HepG2 (cell line): ENCODE measurements around the gene VSIG10L. TPM values are rescaled to one million over a fixed set of nuclear protein-coding genes. Genes with fewer than 3 reads are reported as not detected.

Source experiments
- BHLHE40 ChIP-seq: IDR thresholded peaks from 2 replicates; pipeline ENCODE4 v1.6.1; 2011; ENCODE audit warnings: low read length, improper control_type of control experiment
- DR1 ChIP-seq: sonication (generic); formaldehyde crosslinking; IDR thresholded peaks from 2 replicates; pipeline ENCODE4 v1.8.0; 2021; ENCODE audit warnings: mild to moderate bottlenecking, missing genetic modification reagents, inconsistent platforms
- ESRRA ChIP-seq: sonication (generic); formaldehyde crosslinking; IDR thresholded peaks from 2 replicates; pipeline ENCODE4 v1.5.1; 2020; ENCODE audit warnings: mild to moderate bottlenecking, low read depth, missing genetic modification reagents
- HNRNPUL1 ChIP-seq: fragments of 200-400 bp; formaldehyde crosslinking; IDR thresholded peaks from 2 replicates; pipeline ENCODE4 v1.6.1; 2017; ENCODE audit warnings: low read depth, mild to moderate bottlenecking, low read length, moderate library complexity
- NFIB ChIP-seq: sonication (generic); formaldehyde crosslinking; IDR thresholded peaks from 2 replicates; pipeline ENCODE4 v1.9.0; 2021; ENCODE audit warnings: missing genetic modification reagents, mild to moderate bottlenecking, borderline replicate concordance
- SATB2 ChIP-seq: sonication (generic); formaldehyde crosslinking; IDR thresholded peaks from 2 replicates; pipeline ENCODE4 v1.5.0; 2020; ENCODE audit warnings: missing genetic modification reagents
- TCF7L2 ChIP-seq: IDR thresholded peaks from 2 replicates; pipeline ENCODE4 v1.6.1; 2011; ENCODE audit warnings: mild to moderate bottlenecking, low read depth, low read length, moderate library complexity
- ZFX ChIP-seq: sonication (generic); formaldehyde crosslinking; IDR thresholded peaks from 2 replicates; pipeline ENCODE4 v1.4.0; 2020; ENCODE audit warnings: mild to moderate bottlenecking, low read depth, missing genetic modification reagents, moderate library complexity
- ZFYVE20 ChIP-seq: sonication (generic); formaldehyde crosslinking; IDR thresholded peaks from 2 replicates; pipeline ENCODE4 v1.8.0; 2023; ENCODE audit warnings: low read depth, mild to moderate bottlenecking, moderate library complexity, missing genetic modification reagents, borderline replicate concordance
- ZNF547 ChIP-seq: sonication (generic); formaldehyde crosslinking; IDR thresholded peaks from 2 replicates; pipeline ENCODE4 v1.5.1; 2020; ENCODE audit warnings: mild to moderate bottlenecking, missing genetic modification reagents
- ZNF569 ChIP-seq: sonication (generic); formaldehyde crosslinking; IDR thresholded peaks from 2 replicates; pipeline ENCODE4 v1.5.0; 2020; ENCODE audit warnings: mild to moderate bottlenecking, missing genetic modification reagents, moderate library complexity, borderline replicate concordance
- polyA plus RNA-seq, 8 experiments: library from polyadenylated mRNA; depleted of rRNA in 3 of 8; stranded (reverse) in 7 of 8; unstranded in 1 of 8; fragments of >200 nt; fragmentation: Illumina TruSeq in 4 of 8; extraction: Trizol in 4 of 8; gene quantifications; 2 replicates each; pipeline versions ENCODE4 v1.2.1 to v1.2.3, GENCODE V29; 2011 to 2016; ENCODE audit warnings: low read depth in 4 of 8, missing spikeins in 1 of 8, mixed read lengths in 1 of 8; ENCODE audit not compliant: insufficient read depth in 1 of 8
- total RNA-seq, 5 experiments: library from RNA; depleted of rRNA; stranded (reverse); fragments of >200 nt; fragmentation: Illumina TruSeq; extraction: Trizol; gene quantifications; 2 replicates each; pipeline ENCODE4 v1.2.3, GENCODE V29; 2016; ENCODE audit warnings: low read depth in 1 of 5
- TF ChIP-seq, protein P1 (sequence below): IDR thresholded peaks from 2 replicates; pipeline ENCODE4 v1.6.1; 2016; ENCODE audit warnings: low read depth, missing genetic modification reagents, missing compliant biosample characterization
- TF ChIP-seq, protein P2 (sequence below): IDR thresholded peaks from 2 replicates; pipeline ENCODE4 v1.6.1; 2016; ENCODE audit warnings: low read depth, borderline replicate concordance
- TF ChIP-seq, protein P3 (sequence below), 2 experiments: sonication (generic) in 1 of 2; formaldehyde crosslinking in 1 of 2; IDR thresholded peaks; 2 replicates each; pipeline versions ENCODE4 v1.4.0 to v1.6.1; 2018 to 2020; ENCODE audit warnings: missing genetic modification reagents in 2 of 2, borderline replicate concordance in 1 of 2, low read depth in 1 of 2, mild to moderate bottlenecking in 1 of 2, missing biosample characterization in 1 of 2
- TF ChIP-seq, protein P4 (sequence below): sonication (generic); formaldehyde crosslinking; IDR thresholded peaks from 2 replicates; pipeline ENCODE4 v1.4.0; 2020; ENCODE audit warnings: mild to moderate bottlenecking, missing genetic modification reagents
- TF ChIP-seq, protein P5 (sequence below): sonication (generic); formaldehyde crosslinking; IDR thresholded peaks from 2 replicates; pipeline ENCODE4 v1.5.0; 2020; ENCODE audit warnings: missing genetic modification reagents, mild to moderate bottlenecking, borderline replicate concordance

VSIG10L gene
- total and polyA plus RNA-seq, 2 of the 13 experiments (the other 11 are each of a cell fraction or from before 2014, with no cell fraction given), result 2.7 to 8.5 TPM

DNA sequence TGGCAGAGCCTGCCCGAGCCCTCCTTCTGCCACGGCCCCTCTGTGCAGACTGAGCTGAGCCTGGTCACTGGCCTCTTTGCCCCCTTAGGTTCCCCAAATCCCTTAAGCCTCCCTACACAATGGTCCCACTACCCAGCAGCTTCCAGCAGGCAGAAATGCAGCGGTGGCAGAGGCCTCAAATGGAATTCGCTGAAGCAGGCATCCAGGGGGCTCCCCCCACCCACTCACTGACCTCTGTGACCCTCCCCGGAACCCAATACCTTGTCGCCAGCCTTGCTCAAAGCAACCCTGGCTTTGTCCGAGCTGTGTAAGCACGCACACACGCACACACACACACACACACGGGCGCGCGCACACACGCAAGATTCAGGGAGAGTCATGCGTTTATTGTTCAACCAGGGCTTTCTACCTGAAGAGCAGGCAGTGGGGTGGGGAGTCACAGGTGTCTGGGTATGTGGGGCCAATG lies 46.0 kb upstream of the VSIG10L start, which contains the start of gene LIM2 (continued):
- TF ChIP-seq, protein P1, sequence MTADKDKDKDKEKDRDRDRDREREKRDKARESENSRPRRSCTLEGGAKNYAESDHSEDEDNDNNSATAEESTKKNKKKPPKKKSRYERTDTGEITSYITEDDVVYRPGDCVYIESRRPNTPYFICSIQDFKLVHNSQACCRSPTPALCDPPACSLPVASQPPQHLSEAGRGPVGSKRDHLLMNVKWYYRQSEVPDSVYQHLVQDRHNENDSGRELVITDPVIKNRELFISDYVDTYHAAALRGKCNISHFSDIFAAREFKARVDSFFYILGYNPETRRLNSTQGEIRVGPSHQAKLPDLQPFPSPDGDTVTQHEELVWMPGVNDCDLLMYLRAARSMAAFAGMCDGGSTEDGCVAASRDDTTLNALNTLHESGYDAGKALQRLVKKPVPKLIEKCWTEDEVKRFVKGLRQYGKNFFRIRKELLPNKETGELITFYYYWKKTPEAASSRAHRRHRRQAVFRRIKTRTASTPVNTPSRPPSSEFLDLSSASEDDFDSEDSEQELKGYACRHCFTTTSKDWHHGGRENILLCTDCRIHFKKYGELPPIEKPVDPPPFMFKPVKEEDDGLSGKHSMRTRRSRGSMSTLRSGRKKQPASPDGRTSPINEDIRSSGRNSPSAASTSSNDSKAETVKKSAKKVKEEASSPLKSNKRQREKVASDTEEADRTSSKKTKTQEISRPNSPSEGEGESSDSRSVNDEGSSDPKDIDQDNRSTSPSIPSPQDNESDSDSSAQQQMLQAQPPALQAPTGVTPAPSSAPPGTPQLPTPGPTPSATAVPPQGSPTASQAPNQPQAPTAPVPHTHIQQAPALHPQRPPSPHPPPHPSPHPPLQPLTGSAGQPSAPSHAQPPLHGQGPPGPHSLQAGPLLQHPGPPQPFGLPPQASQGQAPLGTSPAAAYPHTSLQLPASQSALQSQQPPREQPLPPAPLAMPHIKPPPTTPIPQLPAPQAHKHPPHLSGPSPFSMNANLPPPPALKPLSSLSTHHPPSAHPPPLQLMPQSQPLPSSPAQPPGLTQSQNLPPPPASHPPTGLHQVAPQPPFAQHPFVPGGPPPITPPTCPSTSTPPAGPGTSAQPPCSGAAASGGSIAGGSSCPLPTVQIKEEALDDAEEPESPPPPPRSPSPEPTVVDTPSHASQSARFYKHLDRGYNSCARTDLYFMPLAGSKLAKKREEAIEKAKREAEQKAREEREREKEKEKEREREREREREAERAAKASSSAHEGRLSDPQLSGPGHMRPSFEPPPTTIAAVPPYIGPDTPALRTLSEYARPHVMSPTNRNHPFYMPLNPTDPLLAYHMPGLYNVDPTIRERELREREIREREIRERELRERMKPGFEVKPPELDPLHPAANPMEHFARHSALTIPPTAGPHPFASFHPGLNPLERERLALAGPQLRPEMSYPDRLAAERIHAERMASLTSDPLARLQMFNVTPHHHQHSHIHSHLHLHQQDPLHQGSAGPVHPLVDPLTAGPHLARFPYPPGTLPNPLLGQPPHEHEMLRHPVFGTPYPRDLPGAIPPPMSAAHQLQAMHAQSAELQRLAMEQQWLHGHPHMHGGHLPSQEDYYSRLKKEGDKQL (CRISPR knock-in tag), result no peak
- no peak for TF ChIP-seq DR1 (CRISPR knock-in tag)
- TF ChIP-seq, protein P2, sequence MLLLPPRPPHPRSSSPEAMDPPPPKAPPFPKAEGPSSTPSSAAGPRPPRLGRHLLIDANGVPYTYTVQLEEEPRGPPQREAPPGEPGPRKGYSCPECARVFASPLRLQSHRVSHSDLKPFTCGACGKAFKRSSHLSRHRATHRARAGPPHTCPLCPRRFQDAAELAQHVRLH (CRISPR knock-in tag), result no peak
- no peak for TF ChIP-seq NFIB (CRISPR knock-in tag)
- TF ChIP-seq, protein P3, sequence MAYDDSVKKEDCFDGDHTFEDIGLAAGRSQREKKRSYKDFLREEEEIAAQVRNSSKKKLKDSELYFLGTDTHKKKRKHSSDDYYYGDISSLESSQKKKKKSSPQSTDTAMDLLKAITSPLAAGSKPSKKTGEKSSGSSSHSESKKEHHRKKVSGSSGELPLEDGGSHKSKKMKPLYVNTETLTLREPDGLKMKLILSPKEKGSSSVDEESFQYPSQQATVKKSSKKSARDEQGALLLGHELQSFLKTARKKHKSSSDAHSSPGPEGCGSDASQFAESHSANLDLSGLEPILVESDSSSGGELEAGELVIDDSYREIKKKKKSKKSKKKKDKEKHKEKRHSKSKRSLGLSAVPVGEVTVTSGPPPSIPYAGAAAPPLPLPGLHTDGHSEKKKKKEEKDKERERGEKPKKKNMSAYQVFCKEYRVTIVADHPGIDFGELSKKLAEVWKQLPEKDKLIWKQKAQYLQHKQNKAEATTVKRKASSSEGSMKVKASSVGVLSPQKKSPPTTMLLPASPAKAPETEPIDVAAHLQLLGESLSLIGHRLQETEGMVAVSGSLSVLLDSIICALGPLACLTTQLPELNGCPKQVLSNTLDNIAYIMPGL (CRISPR knock-in tag; IDR thresholded peaks at IDR 0.05; ENCODE audit: borderline replicate concordance in 1 of 2, low read depth in 1 of 2), result peak in 1 of 2 experiments; percentile 29; a peak in 1 of 4 replicates
- TF ChIP-seq BHLHE40, result no peak
- TF ChIP-seq SATB2 (CRISPR knock-in tag), result no peak
- TF ChIP-seq HNRNPUL1, result no peak
- TF ChIP-seq, protein P4, sequence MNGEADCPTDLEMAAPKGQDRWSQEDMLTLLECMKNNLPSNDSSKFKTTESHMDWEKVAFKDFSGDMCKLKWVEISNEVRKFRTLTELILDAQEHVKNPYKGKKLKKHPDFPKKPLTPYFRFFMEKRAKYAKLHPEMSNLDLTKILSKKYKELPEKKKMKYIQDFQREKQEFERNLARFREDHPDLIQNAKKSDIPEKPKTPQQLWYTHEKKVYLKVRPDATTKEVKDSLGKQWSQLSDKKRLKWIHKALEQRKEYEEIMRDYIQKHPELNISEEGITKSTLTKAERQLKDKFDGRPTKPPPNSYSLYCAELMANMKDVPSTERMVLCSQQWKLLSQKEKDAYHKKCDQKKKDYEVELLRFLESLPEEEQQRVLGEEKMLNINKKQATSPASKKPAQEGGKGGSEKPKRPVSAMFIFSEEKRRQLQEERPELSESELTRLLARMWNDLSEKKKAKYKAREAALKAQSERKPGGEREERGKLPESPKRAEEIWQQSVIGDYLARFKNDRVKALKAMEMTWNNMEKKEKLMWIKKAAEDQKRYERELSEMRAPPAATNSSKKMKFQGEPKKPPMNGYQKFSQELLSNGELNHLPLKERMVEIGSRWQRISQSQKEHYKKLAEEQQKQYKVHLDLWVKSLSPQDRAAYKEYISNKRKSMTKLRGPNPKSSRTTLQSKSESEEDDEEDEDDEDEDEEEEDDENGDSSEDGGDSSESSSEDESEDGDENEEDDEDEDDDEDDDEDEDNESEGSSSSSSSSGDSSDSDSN (CRISPR knock-in tag), result peak; percentile 63; the same call in 1 of the 2 replicates
- no peak for TF ChIP-seq ZFYVE20 (CRISPR knock-in tag)
- no peak for TF ChIP-seq TCF7L2
- TF ChIP-seq, protein P5, sequence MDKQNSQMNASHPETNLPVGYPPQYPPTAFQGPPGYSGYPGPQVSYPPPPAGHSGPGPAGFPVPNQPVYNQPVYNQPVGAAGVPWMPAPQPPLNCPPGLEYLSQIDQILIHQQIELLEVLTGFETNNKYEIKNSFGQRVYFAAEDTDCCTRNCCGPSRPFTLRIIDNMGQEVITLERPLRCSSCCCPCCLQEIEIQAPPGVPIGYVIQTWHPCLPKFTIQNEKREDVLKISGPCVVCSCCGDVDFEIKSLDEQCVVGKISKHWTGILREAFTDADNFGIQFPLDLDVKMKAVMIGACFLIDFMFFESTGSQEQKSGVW (CRISPR knock-in tag), result no peak
- TF ChIP-seq ZNF547, result no peak
- TF ChIP-seq ESRRA, result 0 out of 2 replicates have a peak, but pooled peaks have one; percentile 23
- no peak for TF ChIP-seq ZNF569 (CRISPR knock-in tag)
- peak; percentile 54; the same call in 1 of the 2 replicates for TF ChIP-seq ZFX (CRISPR knock-in tag)
